Measurements from ENCODE around the gene AKR1E2.

The AKR1E2 gene

DNA sequence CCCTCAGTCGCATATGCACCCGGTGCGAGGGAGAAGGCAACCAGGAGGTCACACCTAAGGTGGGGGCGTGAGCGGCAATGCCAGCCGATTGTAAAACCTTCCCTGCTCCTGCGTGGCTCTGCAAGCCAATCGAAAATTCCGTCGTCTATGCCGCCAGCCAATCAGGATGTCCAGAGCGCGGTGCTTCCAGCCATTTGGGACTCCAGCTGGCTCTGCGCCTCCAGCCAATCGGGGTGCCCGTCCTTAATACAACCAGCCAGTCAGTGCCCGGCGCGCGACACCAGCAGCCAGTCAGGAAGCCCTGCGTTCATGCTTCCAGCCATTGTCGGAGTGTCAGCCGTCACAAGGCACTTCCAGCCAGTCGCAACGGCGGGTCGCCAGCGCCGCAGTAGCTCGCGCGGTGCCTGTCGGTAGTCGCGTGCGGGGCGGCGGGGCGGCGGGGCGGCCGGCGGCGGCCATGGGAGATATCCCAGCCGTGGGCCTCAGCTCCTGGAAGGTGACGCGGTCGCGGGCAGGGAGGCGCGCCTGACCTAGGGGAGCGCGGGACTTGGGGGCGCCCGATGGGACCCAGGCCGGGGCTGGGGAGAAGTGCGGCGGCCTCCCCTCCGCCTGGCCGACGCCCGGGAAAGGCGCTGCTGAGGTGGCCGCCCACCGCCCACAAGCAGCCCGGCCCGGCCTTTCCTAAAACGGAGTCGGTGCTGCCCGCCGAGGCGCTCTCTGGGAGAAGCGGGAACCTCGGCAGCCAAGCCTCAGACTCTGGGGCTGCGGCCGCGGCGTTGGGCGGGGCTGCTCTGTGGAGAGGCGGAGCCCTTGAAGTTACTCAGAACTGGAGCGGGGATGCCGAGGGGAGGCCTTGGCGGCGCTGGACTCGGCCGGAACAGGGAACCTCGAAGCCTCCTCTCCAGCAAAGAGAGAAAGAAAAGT lies at the start of gene AKR1E2:
Gene AKR1E2, plus strand, starts transcription at position 340 of the 924 bp plus-strand sequence. Its CDS starts 118 bp downstream, at position 458.
- H3K36me3 ChIP-seq (replicated peaks), result no peaks in the 10 kb centered on the region
- in situ Hi-C loops (cut with HindIII; ENCODE audit: low pct_ligation_motif_present, low sequenced_read_pairs), result loop anchor here (25.0 kb wide), 1 partner anchor 561 kb away; no protein-coding TSS in a partner anchor
- no peaks in the 10 kb centered on the region for H3K27me3 ChIP-seq (replicated peaks)
- peak within 1 kb of the TSS; percentile 53 for H3K4me3 ChIP-seq (ENCODE audit: low read depth, low read length)
- peak within 1 kb of the TSS; percentile 56 for H3K27ac ChIP-seq
- TF ChIP-seq, protein P1, sequence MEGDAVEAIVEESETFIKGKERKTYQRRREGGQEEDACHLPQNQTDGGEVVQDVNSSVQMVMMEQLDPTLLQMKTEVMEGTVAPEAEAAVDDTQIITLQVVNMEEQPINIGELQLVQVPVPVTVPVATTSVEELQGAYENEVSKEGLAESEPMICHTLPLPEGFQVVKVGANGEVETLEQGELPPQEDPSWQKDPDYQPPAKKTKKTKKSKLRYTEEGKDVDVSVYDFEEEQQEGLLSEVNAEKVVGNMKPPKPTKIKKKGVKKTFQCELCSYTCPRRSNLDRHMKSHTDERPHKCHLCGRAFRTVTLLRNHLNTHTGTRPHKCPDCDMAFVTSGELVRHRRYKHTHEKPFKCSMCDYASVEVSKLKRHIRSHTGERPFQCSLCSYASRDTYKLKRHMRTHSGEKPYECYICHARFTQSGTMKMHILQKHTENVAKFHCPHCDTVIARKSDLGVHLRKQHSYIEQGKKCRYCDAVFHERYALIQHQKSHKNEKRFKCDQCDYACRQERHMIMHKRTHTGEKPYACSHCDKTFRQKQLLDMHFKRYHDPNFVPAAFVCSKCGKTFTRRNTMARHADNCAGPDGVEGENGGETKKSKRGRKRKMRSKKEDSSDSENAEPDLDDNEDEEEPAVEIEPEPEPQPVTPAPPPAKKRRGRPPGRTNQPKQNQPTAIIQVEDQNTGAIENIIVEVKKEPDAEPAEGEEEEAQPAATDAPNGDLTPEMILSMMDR (IDR thresholded peaks at IDR 0.05; ENCODE audit: low read depth, low read length, missing control alignments), result no peak
- DNase-seq, result peak; percentile 91

DNA sequence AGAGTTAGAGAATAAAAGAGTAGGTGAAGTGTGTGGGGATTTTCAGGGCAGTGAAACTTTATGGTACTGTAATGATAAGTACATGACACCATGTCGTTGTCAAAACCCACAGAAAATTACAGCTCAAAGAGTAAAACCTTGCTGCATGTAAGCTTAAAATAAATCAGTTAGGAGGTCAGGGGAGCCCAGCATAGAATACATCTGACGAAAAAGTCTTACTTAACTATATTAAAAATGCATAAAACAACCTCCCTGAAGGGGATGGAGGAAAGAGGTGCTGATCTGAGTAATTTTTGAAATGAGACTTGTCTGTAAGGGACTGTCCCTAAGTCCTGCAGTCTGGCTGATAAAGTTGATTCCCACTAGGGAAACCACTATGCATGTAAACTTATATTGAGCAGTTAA lies 49.8 kb upstream of the AKR1E2 start:
- no peak overlapping the region for H3K4me3 ChIP-seq (ENCODE audit: low read depth, low read length)
- in situ Hi-C loops (cut with HindIII; ENCODE audit: low pct_ligation_motif_present, low sequenced_read_pairs), result loop anchor here (25.0 kb wide), 1 partner anchor 1564 kb away; no protein-coding TSS in a partner anchor
- no peak overlapping the region for H3K27ac ChIP-seq
- no peak for DNase-seq
- no peaks in the 10 kb centered on the region for H3K36me3 ChIP-seq (replicated peaks)
- no peaks in the 10 kb centered on the region for H3K27me3 ChIP-seq (replicated peaks)
- TF ChIP-seq, protein P1 (IDR thresholded peaks at IDR 0.05; ENCODE audit: low read depth, low read length, missing control alignments), result no peak

DNA sequence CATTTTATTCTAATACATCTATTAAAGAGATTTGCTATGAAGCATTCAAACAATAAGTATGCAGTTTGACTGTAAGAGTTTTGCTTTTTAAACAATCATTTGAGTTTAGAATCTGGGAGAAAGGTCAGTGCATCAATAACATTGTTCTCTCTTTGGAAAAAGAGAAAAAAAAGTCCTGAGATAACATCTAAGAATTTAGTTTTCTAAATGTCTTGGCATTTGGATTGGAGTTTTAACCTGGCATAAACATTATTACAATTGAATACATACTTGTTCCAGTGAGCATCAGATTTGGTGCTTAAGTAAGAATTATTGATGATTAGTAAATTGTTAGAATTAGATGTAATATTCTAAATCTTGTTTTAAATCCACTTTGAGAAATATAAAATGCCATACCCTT lies 47.2 kb upstream of the AKR1E2 start:
- TF ChIP-seq, protein P1 (IDR thresholded peaks at IDR 0.05; ENCODE audit: low read depth, low read length, missing control alignments), result no peak
- Histone ChIP-seq H3K27ac (no peak overlapping the region), H3K4me3 (ENCODE audit: low read depth, low read length) (no peak overlapping the region), H3K36me3 (replicated peaks) (no peaks in the 10 kb centered on the region), H3K27me3 (replicated peaks) (no peaks in the 10 kb centered on the region)
- in situ Hi-C loops (cut with HindIII; ENCODE audit: low pct_ligation_motif_present, low sequenced_read_pairs), result loop anchor here (25.0 kb wide), 1 partner anchor 1566 kb away; no protein-coding TSS in a partner anchor
- no peak for DNase-seq

DNA sequence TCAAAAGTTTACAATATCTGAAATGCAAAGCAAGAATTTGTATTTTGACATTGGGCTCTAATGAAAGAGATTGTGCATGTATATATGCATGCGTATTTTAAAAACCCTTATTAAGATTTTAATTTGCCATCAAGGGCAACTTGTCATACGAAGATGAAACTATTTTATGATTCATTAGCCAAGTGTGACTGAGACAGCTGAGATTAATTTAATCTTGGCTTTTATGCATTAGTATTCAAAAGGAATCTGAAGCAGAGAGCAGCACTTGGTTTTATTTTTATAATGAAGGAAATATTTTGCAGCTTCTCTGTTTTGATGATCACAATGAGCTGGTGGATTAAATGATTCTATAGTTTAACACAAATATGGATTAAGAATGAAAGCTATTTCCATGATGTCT lies 45.9 kb upstream of the AKR1E2 start:
- no peak overlapping the region for H3K27ac ChIP-seq
- TF ChIP-seq, protein P1 (IDR thresholded peaks at IDR 0.05; ENCODE audit: low read depth, low read length, missing control alignments), result no peak
- H3K27me3 ChIP-seq (replicated peaks), result no peaks in the 10 kb centered on the region
- H3K4me3 ChIP-seq (ENCODE audit: low read depth, low read length), result no peak overlapping the region
- no peak for DNase-seq
- H3K36me3 ChIP-seq (replicated peaks), result no peaks in the 10 kb centered on the region
- in situ Hi-C loops (cut with HindIII; ENCODE audit: low pct_ligation_motif_present, low sequenced_read_pairs), result loop anchor here (25.0 kb wide), 1 partner anchor 1568 kb away; no protein-coding TSS in a partner anchor

DNA sequence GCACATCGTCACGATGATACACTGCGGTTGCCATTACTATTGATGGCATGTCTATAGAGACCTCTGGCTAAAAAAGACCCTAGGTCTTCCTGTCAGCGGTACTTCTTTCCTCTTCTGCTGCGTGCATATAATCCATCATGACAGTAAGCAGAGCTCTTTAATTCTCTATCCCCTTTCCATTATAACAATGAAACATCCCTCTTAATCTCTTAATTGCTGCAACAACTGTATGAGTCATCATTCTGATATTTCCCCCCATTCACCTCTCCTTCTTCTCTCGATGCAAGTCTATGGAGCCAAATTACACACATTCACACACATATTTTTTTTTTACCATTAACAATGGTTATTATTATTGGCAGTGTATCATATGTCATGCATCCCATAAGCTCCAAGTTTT lies 45.2 kb upstream of the AKR1E2 start:
- TF ChIP-seq, protein P1 (IDR thresholded peaks at IDR 0.05; ENCODE audit: low read depth, low read length, missing control alignments), result no peak
- no peak overlapping the region for H3K4me3 ChIP-seq (ENCODE audit: low read depth, low read length)
- no peaks in the 10 kb centered on the region for H3K27me3 ChIP-seq (replicated peaks)
- no peak for DNase-seq
- in situ Hi-C loops (cut with HindIII; ENCODE audit: low pct_ligation_motif_present, low sequenced_read_pairs), result loop anchor here (25.0 kb wide), 1 partner anchor 1568 kb away; no protein-coding TSS in a partner anchor
- H3K36me3 ChIP-seq (replicated peaks), result no peaks in the 10 kb centered on the region
- no peak overlapping the region for H3K27ac ChIP-seq
